GM19025 (cell line): ENCODE results near the gene SLC12A6.
A peak's percentile ranks its signal among the peaks of the same experiment; 100 is the strongest.

ENCODE experiments used
- ATAC-seq: cut with Tn5 transposase; IDR thresholded peaks from one replicate; pipeline ENCODE4 v1.9.1; 2021; ENCODE audit warnings: mild to moderate bottlenecking, low read depth, moderate library complexity; ENCODE audit not compliant: unreplicated experiment

Gene SLC12A6

DNA sequence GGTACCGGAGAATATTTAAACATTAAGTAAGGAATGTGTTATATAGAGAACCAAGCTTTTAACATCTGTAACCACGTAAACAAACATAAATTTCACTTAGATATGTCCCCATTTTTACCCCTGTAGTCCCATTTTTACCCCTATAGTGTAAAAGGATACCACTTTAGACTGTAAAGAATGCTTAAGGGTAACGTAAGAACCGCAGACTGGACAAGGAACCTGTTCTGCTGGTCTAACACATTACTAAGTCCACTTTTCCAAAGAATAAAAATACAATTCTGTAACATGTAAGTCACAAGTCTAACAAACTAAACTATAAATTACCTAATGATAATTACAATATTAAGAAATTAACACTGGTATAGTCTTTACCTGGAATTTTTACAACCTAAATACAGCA, 2.9 kb downstream of the SLC12A6 start:
- ATAC-seq: no peak

DNA sequence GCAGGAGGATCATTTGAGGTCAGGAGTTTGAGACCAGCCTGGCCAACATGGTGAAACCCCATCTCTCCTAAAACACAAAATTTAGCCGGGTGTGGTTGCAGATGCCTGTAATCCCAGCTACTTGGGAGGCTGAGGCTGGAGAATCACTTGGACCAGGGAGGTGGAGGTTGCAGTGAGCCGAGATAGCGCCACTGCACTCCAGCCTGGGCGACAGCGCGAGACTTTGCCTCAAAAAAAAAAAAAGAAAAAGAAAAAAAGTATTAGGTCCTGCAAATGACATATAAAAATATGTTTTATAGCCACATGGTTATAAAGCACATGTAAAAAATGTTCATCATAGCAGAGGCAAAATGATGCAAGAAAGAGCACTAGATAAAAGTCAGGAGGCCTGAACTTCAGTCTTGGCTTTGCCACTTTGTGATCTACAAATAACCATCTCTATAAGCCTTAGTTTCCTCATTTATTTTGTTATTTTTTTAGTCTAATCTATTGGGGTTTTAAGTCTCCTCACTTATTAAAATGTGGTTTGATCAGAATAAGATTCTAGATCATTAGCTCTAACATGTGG, 4.9 kb downstream of the SLC12A6 start:
- ATAC-seq: no peak

DNA sequence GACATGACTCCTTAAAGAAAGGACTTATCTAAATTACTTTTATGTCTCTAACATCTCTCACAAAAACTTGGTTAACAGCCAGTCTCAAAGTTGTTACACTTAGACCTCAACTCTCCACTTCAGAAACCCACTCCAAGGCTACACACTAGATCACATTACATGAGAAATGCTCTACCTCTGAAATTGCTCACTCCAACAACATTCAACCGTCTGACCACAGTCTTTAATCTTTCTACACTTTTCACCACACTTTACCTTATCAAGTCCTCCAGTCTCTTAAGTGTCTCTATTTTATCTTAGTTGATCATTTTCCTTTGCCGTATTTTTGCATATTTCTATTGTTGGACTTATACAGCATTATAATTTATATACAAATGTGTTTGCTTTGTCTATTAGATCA, 5.8 kb downstream of the SLC12A6 start:
- no peak for ATAC-seq

DNA sequence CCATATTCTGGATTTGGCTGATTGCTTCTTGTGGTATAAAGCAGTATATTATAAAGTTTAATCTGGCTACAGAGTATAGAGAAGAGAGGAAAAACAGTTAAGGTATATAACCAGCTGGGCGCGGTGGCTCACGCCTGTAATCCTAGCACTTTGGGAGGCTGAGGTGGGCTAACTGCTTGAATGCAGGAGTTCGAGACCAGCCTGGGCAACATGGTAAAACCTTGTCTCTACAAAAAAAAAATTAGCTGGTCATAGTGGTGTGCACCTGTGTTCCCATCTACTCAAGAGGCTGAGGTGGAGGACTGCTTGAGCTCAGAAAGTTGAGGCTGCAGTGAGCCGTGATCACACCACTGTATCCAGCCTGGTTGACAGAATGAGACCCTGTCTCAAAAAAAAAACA, 7.3 kb downstream of the SLC12A6 start:
- ATAC-seq: no peak

DNA sequence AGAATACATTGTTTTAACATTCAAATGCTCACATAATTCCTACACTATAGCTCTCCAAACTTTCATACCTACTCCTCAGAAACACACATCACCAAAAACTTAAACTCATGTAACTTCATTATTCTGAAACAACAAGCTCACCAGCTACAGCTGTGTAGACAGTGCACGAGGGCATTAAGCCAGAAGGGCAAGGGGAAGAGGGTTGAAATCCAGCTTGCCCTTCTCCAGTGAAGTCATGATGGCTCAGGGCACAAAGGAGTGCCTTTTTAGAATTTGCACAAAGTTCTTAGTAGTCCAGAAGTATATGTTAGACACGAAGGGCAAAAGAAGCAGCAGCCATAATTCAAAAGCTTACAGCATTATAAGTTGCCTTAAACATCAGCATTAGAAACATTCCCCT, 8.6 kb downstream of the SLC12A6 start:
- no peak for ATAC-seq

DNA sequence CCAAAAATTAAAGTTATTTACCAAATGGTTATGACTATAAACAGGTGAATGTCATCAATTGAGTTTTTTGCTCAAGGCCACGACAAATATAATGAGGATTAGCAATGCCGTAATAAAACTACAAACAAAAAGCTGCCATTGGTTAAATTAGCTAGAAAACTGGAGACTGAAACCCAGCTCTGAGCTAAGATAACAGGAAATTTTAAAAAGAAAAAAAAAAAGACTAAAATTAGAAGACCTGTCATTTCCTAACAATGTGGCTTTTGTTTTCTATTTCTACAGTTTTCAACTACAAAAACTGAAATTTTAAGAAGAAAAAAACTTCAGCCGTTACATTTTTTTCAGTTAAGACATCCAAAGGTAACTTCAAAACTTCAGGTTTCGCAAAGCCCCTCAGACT, 9.7 kb downstream of the SLC12A6 start:
- no peak for ATAC-seq

DNA sequence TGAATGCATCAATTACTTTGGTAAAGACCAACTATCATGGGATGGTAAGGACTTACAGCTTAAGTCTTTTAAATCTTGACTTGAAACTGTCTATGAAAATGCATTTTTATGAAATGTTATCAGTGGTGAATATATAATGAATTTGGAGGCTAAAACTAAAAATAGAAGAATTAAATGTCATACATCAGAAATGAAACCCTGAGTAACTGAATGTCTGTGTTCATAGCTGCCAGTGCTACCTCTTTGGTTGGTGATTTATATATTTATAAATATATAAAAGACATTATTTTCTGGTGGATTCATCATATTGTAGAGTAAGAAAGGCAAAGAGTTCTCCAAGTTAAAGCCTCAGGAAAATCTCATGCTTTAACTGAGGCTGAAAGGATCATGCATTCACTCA, 12.2 kb downstream of the SLC12A6 start:
- no peak for ATAC-seq

DNA sequence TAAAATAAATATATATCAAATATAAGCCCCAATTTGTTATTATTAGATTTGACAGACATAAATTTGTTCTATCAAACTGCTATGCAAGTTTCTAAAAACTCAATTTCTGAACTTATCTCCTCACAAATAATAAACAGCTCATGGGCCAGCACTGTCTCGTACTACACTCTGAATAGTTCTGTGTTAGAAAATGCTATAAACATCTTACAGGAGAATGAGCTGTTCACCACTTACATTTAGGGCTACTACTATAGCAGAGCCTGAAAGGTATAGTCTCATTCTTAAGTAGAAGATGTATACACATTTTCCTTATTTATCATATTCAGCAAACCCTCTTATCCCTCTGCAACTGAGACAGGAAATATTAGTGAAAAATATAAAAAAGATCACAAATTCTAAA, 12.6 kb downstream of the SLC12A6 start:
- no peak for ATAC-seq

DNA sequence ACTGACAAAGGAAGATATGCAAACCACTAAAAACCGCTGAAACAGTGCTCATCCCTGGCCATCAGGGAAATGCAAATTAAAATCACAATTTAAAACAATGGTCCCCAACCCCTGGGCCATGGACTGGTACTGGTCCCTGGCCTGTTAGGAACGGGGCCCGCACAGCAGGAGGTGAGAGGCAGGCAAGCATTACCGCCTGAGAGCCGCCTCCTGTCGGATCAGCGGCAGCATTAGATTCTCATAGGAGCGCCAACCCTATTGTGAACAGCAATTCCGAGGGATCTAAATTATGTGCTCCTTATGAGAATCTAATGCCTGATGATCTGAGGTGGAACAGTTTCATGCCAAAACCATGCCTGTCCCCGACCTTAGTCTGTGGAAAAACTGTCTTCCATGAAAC, 14.4 kb downstream of the SLC12A6 start:
- ATAC-seq: no peak

DNA sequence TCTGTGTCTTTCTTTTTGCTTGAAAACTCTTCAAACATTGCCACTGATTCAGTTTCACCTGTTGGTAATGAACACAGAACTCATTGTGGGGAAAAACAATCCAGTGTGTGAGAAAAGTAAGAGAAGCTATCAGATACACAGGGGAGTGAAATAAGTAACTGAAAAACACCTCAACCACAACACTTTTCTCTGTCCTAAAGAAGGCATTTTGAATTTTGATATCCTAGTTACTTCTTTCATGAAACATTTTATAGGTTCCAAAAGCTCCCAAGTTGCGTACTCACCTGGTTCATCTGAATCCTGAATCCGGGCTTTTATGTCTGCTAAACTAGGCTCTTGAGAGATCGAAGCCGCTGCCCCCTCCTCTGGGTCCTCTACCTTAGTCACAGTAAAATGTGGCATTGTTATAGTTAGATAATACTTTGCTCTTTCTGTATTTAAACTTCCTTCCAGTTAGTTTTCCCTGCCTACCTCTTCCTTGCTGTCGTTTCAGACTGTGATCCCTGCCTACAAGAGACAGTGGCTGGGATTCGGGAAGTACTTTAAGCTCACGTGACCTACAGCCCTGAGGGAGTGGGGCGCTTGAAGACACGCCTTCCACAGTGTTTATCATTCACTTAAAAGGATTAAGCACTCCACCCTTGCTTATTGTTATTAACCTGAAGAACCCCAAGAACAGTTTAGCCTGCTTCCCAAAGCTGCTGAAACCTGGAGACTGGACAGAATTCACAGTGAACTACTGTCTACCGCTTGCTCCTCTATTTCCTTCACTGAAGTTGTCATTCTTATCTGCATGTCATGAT, 19.1 kb downstream of the SLC12A6 start:
- ATAC-seq: peak; percentile 71

DNA sequence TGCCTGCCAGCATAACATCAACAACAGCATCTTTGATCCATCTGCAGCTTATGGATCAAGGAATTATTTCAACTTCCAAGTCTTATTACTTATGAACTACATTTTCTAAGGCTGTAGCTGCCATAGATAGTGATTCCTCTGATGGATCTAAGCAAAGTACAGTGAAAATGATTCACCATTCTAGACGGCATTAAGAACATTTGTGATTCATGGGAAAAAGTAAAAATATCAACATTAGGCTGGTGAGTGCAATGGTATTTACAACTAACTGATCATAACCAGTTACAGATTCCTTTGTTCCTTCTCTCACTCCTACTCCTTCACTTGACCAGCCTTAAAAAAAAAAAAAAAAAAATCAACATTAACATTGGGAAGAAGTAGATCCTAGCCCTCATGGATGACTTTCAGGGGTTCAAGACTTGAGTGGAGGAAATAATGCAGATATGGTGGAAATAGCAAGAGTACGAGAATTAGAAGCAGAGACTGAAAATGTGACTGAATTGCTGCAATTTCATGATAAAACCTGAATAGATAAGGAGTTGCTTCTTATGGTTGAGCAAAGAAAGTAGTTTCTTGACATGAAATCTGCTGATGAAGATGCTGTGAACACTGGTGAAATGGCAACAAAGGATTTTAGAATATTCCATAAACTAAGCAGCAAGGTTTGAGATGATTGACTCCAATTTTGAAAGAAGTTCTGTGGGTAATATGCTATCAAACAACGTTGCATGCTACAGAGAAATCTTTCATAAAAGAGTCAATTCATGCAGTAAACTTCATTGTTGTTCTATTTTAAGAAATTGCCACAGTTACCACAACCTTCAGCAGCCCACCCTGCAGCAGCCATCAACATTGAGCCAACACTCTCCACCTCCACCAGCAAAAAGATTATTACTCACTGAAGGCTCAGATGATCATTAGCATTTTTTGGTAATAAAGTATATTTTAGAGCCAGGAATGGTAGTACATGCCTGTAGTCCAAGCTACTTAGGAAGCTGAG, 22.8 kb downstream of the SLC12A6 start:
- no peak for ATAC-seq

DNA sequence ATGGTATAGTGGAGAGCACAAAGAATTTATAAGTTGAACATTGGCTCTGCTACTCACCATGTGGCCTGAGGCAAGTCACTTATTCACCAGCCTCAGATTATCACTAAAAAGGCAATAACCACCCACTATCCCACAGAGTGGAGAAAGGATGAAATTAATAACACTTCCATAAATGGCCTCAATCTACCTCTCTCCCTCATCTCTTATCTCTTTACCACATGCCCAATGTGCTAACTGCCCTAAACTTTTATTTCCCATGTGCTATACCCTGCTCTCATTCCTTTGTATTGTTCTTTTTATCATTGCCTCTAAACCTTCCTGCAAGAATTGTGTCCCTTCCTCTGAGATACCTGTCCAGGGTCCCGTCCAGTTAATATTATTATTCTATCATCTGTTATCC, 26.0 kb downstream of the SLC12A6 start:
- ATAC-seq: no peak

DNA sequence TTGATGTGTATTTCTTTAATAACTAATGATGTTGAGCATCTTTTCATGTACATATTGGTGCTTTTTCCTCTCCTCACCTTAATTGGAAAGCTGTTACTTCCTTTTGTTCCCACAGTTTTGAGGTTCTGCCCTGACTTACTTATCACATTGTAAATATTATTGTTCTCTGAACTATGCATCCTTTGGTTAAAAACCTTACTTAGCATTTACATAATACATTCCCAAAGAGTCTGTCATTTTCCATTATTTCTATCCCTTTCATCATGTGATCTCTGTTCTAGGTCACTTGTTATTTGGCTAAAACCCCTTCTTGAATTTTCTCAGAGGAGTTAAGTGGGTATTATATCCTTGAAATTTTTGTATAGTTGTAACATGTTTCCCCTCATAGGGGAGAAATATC, 33.0 kb downstream of the SLC12A6 start:
- no peak for ATAC-seq

DNA sequence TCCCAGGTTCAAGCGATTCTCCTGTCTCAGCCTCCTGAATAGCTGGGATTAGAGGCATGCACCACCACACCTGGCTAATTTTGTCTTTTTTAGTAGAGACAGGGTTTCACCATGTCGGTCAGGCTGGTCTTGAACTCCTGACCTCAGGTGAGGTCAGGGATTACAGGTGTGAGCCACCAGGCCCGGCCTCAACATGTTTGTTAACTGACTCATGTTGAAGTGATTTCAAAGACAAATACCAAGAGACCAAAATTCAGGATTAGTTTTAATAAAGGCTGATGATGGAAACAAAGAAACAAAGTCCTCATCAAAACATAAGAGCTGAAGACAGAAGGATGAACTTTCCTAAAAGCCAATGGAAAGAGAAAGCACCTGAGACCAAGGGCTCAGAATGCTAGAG, 36.5 kb downstream of the SLC12A6 start:
- no peak for ATAC-seq

DNA sequence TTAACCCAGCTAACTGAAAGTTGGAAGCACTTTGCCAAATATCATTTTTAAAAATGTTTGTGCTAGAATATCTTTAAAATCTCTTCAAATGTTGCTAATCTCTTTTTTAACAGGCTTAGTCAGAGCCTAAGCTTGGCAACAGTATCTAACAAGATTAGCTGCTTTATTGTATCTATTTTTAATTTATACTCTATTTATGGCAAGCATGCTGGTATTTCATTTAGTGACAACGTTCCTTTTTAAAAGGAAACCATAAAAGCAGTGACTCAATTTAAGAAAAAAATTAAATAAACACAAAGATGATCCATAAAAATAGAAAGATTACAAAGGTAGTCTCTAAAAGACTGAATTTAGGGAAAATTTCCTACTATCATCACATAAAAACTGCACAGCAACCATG, 40.5 kb downstream of the SLC12A6 start:
- no peak for ATAC-seq

DNA sequence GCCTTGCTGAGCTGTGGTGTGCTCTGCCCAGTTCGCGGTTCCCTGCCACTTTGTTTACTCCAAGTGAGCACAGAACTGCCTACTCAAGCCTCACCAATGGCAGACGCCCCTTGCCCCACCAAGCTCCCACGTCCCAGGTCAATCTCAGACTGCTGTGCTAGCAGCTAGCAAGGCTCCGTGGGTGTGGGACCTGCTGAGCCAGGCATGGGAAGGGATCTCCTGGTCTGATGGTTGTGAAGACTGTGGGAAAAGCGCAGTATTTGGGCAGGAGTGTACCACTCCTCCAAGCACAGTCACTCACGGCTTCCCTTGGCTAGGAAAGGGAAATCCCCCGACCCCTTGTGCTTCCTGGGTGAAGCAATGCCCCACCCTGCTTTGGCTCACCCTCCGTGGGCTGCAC, 45.0 kb downstream of the SLC12A6 start:
- no peak for ATAC-seq

DNA sequence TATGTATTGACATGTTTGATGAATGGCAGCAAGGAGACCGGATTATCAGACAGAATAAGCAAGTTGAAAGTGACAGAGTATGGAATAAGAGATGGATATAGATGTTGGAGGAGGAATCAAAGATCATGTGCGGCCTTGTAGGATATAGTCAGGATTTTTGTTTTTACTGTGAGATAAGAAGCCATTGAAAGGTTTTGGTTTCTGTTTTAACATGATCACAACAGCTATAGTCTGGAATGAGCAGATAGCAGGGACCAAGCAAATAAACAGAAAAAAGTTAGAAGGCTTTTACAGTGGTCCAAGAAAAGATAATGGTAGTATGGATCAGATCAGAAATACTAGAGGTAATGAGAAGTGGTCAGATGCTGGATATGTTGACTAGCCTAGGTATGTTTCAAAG, 52.6 kb downstream of the SLC12A6 start:
- no peak for ATAC-seq

DNA sequence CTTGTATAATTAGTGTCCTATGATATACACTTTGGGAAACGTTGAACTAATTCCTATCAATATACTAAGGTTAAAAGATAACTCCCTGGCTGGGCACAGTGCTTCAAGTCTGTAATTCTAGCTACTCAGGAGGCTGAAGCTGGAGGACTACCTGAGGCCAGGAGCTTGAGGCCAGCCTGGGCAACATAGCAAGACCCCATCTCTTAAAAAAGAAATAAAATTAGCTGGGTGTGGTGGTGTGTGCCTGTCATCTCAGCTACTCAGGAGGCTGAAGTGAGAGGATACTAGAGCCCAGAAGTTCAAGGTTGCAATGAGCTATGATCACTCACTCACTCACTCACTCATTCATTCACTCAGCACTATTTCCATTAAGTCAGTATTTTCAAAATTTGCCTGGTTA, 55.2 kb downstream of the SLC12A6 start:
- no peak for ATAC-seq

DNA sequence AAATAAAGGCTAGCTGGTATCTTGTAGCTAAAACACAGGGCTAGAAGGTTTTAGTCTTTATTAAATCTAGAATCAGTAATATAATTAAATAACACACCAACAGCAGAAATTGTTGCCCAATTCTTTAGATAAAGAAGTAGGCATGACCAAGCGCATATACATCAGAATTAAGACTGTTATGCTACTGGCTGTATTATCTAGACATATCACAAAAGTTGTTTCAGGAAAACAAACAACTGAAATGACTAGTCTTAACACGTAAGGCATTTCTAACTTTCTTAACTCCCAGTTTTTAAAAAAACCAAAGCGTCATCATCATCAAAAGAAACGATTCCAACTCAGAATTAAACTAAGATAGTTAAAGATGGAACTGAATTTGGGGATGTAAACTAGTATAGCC, 57.4 kb downstream of the SLC12A6 start:
- no peak for ATAC-seq

DNA sequence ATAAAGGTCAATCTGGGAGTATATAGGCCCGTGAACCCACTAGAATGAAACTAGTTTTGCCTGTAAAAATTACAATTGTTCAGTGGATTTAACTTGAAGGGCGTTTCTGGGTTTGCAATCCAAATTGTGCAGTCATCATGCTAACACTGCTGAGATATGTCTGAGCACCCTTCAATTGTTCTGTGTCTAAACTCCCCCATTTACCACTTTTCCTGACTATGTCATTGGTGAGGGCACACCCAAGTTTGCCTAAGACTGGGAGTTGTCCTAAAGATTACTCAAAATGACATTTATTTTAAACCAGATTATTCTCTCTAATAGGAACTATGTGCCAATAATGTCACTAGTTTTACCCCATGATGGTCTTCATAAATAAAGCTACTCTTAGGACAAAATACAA, 58.2 kb downstream of the SLC12A6 start:
- ATAC-seq: no peak

DNA sequence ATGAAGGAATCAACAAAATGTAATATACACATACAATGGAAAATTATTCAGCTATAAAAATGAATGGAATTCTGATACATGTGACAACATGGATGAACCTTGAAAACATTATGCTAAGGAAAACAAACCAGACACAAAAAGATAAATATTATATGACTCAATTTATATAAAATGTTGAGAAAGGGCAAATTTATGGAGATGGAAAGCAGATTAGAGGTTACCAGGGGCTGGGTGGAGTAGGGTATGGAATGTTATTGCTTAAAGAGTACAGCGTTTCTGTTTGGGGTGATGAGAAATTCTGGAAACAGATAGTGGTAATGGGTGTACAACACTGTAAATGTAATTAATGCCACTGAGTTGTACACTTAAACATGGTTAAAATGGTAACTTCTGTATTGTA, 61.9 kb downstream of the SLC12A6 start:
- ATAC-seq: no peak
